Mucosa of descending colon (tissue), 3 donors: ENCODE data around the gene SPHK2. TPM values are rescaled to one million over a fixed set of nuclear protein-coding genes. Genes with fewer than 3 reads are reported as not detected.

Source experiments
- ATAC-seq: fragments of 200-7000 bp; cut with Tn5 transposase; one replicate; pipeline ENCODE4 v1.9.1; 2020; ENCODE audit warnings: mild to moderate bottlenecking, moderate library complexity
- DNase-seq, 3 donors: peaks; one replicate each; pipeline ENCODE4 v3.0.0-alpha.2; 2020
- H3K36me3 ChIP-seq: fragments of 200-600 bp; one replicate; pipeline ENCODE4 v1.8.0; 2021; ENCODE audit warnings: low read depth, mild to moderate bottlenecking
- H3K4me1 ChIP-seq: fragments of 200-600 bp; one replicate; pipeline ENCODE4 v1.8.0; 2021; ENCODE audit warnings: low read depth, mild to moderate bottlenecking
- H3K4me3 ChIP-seq: fragments of 200-600 bp; one replicate; pipeline ENCODE4 v1.8.0; 2021; ENCODE audit warnings: mild to moderate bottlenecking
- H3K9me3 ChIP-seq: fragments of 200-600 bp; one replicate; pipeline ENCODE4 v1.8.0; 2021; ENCODE audit warnings: mild to moderate bottlenecking
- CTCF ChIP-seq: fragments of 200-600 bp; IDR thresholded peaks from one replicate; pipeline ENCODE4 v1.8.0; 2022; ENCODE audit warnings: antibody characterized with exemption, mild to moderate bottlenecking
- intact Hi-C, 2 donors: fragments of 100-400 bp; cut with DNase I in 1 of 2; cut with micrococcal nuclease in 1 of 2; formaldehyde crosslinking; loops; one replicate each; pipeline versions ENCODE4 v1.11.0 to v1.11.1; 2022; cut with DNase I, micrococcal nuclease
- total RNA-seq, 3 donors: library from RNA; stranded (reverse); fragmentation: NEBNext Ultra II Directional in 2 of 3; extraction: Animal tissue kit (Norgen Biotek cat#: 25700) in 2 of 3; gene quantifications; one replicate each; pipeline versions ENCODE4 v1.2.1 to v1.2.4, GENCODE V29; 2021 to 2023
- donor health status: DM: no; HTN: no; CAD: no; lungs with moderate emphysema.
- donor health status: DM: no; HTN: no; CAD: no.
- donor health status: DM: no; HTN: yes; CAD: no.

SPHK2 gene
- total RNA-seq, 3 donors from 2014 or later, result 37.9 to 54.8 (median 50.2) TPM

DNA sequence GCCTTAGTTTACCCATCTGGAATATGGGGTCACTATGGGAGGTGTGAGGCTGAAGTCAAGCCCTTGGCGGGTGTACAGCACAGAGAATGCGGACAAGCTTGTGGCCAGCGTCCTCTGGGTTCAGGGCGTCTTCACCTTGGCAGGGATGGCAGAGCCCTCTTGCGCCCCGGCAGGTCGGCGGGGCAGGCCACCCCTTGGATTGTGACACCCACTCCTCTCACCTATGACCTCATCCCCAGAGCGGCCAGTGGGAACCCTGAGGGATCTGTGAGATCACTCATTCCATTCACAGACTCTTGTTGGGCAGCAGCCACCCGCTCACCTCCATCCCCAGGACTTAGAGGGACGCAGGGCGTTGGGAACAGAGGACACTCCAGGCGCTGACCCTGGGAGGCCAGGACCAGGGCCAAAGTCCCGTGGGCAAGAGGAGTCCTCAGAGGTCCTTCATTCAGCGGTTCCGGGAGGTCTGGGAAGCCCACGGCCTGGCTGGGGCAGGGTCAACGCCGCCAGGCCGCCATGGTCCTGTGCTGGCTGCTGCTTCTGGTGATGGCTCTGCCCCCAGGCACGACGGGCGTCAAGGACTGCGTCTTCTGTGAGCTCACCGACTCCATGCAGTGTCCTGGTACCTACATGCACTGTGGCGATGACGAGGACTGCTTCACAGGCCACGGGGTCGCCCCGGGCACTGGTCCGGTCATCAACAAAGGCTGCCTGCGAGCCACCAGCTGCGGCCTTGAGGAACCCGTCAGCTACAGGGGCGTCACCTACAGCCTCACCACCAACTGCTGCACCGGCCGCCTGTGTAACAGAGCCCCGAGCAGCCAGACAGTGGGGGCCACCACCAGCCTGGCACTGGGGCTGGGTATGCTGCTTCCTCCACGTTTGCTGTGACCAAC lies 12.6 kb upstream of the SPHK2 start, which contains the start of gene SPACA4:
Gene SPACA4 (plus strand): TSS at position 280 of the 896 bp plus-strand sequence. CDS start 237 bp downstream, at position 517.
- Histone ChIP-seq H3K4me1 (peaks cover 15% of the 10 kb centered on the region), H3K9me3 (no peaks in the 10 kb centered on the region), H3K4me3 (no peak within 1 kb of the TSS), H3K36me3 (no peaks in the 10 kb centered on the region)
- no peak for DNase-seq
- TF ChIP-seq CTCF, result no peak
- no peak for ATAC-seq
- intact Hi-C loops, result no loop called here

- Histone ChIP-seq H3K4me3 (no peak overlapping the region), H3K4me1 (peaks cover 18% of the 10 kb centered on the region), H3K9me3 (no peaks in the 10 kb centered on the region), H3K36me3 (no peaks in the 10 kb centered on the region)
- no peak for ATAC-seq
- no peak for DNase-seq
- intact Hi-C loops, result no loop called here
- no peak for TF ChIP-seq CTCF
These were observed 11.9 kb upstream of the SPHK2 start for GRCh38 chr19:48607359-48607755.

GRCh38 chr19:48608798-48609263 lies 10.5 kb upstream of the SPHK2 start:
- Histone ChIP-seq H3K36me3 (no peaks in the 10 kb centered on the region), H3K4me1 (peaks cover 10% of the 10 kb centered on the region), H3K4me3 (no peak overlapping the region), H3K9me3 (no peaks in the 10 kb centered on the region)
- DNase-seq (peak in 2 of 3 donors; percentile 63 to 68), ATAC-seq (peak; percentile 62)
- intact Hi-C loops, result no loop called here
- peak; percentile 33 for TF ChIP-seq CTCF

GRCh38 chr19:48609571-48610108 lies 9.7 kb upstream of the SPHK2 start:
- Histone ChIP-seq H3K4me1 (peaks cover 10% of the 10 kb centered on the region), H3K9me3 (no peaks in the 10 kb centered on the region), H3K4me3 (no peak overlapping the region), H3K36me3 (no peaks in the 10 kb centered on the region)
- no peak for TF ChIP-seq CTCF
- DNase-seq (no peak), ATAC-seq (no peak)
- intact Hi-C loops, result no loop called here

GRCh38 chr19:48611872-48612271 lies 7.4 kb upstream of the SPHK2 start:
- Histone ChIP-seq H3K4me1 (peaks cover 24% of the 10 kb centered on the region), H3K4me3 (no peak overlapping the region), H3K36me3 (no peaks in the 10 kb centered on the region), H3K9me3 (no peaks in the 10 kb centered on the region)
- ATAC-seq, result no peak
- intact Hi-C loops, result no loop called here
- no peak for DNase-seq
- no peak for TF ChIP-seq CTCF
